Measurements from ENCODE around the gene IKZF3. TPM values are rescaled to one million over a fixed set of nuclear protein-coding genes. Genes with fewer than 3 reads are reported as not detected.

Gene IKZF3
- total RNA-seq, 1 experiment from 2014 or later: 0.22 TPM

DNA sequence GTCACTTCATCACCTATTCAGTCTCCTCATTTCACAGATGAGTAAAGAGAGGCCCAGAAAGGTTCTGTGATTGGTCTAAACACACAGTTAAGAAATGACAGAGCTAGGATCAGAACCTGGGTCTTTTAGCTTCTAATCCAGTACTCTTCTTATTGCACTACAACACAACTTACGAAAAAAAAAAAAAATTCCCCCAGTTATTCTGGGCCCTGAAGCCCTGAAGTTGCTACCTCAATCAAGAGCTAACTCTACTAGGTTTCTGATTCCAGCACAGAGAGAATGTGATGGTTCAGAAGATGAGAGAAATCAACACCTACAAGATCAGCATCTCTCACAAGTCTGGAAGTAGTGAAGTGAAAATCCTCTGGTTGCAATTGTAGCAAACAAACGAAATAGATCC, 89.1 kb downstream of the IKZF3 start:
- no peak overlapping the region for H3T11ph ChIP-seq (ENCODE audit: low read length)
- no peaks in the 10 kb centered on the region for H3K4me1 ChIP-seq (ENCODE audit: insufficient read depth, low read length)
- H3K79me1 ChIP-seq (ENCODE audit: insufficient read depth, low read depth, low read length, poor library complexity, severe bottlenecking): no peaks in the 10 kb centered on the region
- H3K27ac Mint-ChIP-seq: no peak overlapping the region
- H3K9me3 Mint-ChIP-seq: no peaks in the 10 kb centered on the region
- H2AFZ ChIP-seq (ENCODE audit: low read length): no peak overlapping the region
- no peak overlapping the region for H3K4me3 Mint-ChIP-seq
- H2BK120ac ChIP-seq (ENCODE audit: low read depth, low read length, poor library complexity, severe bottlenecking): no peak overlapping the region
- no peaks in the 10 kb centered on the region for H3K79me2 ChIP-seq (ENCODE audit: insufficient read depth, low read length)
- no peak overlapping the region for H2BK12ac ChIP-seq (ENCODE audit: insufficient read length, low read depth, low read length)
- H3K27ac ChIP-seq (ENCODE audit: insufficient read length, low read depth, low read length): no peak overlapping the region
- no peak overlapping the region for H4K5ac ChIP-seq (ENCODE audit: insufficient read length, low read depth, low read length)
- H3K9ac ChIP-seq (ENCODE audit: extremely low read depth, insufficient read length, low read length): no peak overlapping the region
- no peaks in the 10 kb centered on the region; the same call in 1 of the 2 replicates for H3K27me3 Mint-ChIP-seq (ENCODE audit: low read depth)
- no peak overlapping the region for H3K56ac ChIP-seq (ENCODE audit: insufficient read length, low read depth, low read length)
- peaks cover 7 to 12% of the 10 kb centered on the region in 2 experiments for H3K4me1 Mint-ChIP-seq
- H3K4ac ChIP-seq (ENCODE audit: low read depth, low read length): no peak overlapping the region
- no peak overlapping the region for H2BK20ac ChIP-seq (ENCODE audit: low read depth, low read length, poor library complexity, severe bottlenecking)
- H3K14ac ChIP-seq (ENCODE audit: insufficient read depth, low read length): no peak overlapping the region
- H3K23ac ChIP-seq (ENCODE audit: insufficient read length, low read depth, low read length): no peak overlapping the region
- H3K36me3 Mint-ChIP-seq (ENCODE audit: insufficient read depth in 1 of 3, low read depth in 3 of 3): no peaks in the 10 kb centered on the region
- H3K18ac ChIP-seq (ENCODE audit: insufficient read length, low read depth, low read length): no peak overlapping the region
- no CpG with 5 or more reads among the region's 2 CpGs for WGBS (ENCODE audit: extremely low coverage, insufficient read length, low lambda C conversion rate)
- no peaks in the 10 kb centered on the region for H4K20me1 ChIP-seq (ENCODE audit: control insufficient read depth, insufficient read depth, insufficient read length)
- TF ChIP-seq CTCF (conservative IDR thresholded peaks at IDR 0.05): no peak
- H3K4me2 ChIP-seq (ENCODE audit: insufficient read depth, insufficient read length, low read length): no peak overlapping the region
- H3K9me3 ChIP-seq (ENCODE audit: control insufficient read depth, low read depth, low read length): no peaks in the 10 kb centered on the region
- DNase-seq: no peak
- H3K27me3 ChIP-seq (ENCODE audit: insufficient read depth, low read length): no peaks in the 10 kb centered on the region
- no peak overlapping the region for H2BK15ac ChIP-seq (ENCODE audit: low read depth, low read length)
- no peaks in the 10 kb centered on the region for H3K23me2 ChIP-seq (ENCODE audit: insufficient read length, low read depth, low read length, poor library complexity, severe bottlenecking)
- H2AK5ac ChIP-seq (ENCODE audit: insufficient read length, low read length): no peak overlapping the region
- no peak overlapping the region for H4K91ac ChIP-seq (ENCODE audit: insufficient read length, low read depth, low read length)
- no peak overlapping the region for H2BK5ac ChIP-seq (ENCODE audit: insufficient read length, low read length)
- no peak overlapping the region for H4K8ac ChIP-seq (replicated peaks; ENCODE audit: insufficient read length, low read depth, low read length)

Measured in H9 (cell line).